ENCODE results near the gene NUP133. TPM values are rescaled to one million over a fixed set of nuclear protein-coding genes. Genes with fewer than 3 reads are reported as not detected.

The NUP133 gene
- total and polyA plus RNA-seq, 10 of the 15 experiments (the other 5 are each of a cell fraction or from before 2014, with no cell fraction given), result 10.9 to 45.4 (median 29.2) TPM

GRCh38 chr1:229550812-229551567 lies 42.8 kb upstream of the NUP133 start:
- ATAC-seq, result no peak
- no peaks in the 10 kb centered on the region for H3K9me3 ChIP-seq (replicated peaks; ENCODE audit: control insufficient read depth, insufficient read depth, low read length)
- H3K4me1 ChIP-seq (ENCODE audit: control insufficient read depth, insufficient read depth, low read length), result no peaks in the 10 kb centered on the region
- no peaks in the 10 kb centered on the region; the same call in 1 of the 2 replicates for H4K20me1 ChIP-seq (ENCODE audit: control insufficient read depth, insufficient read depth)
- H2AFZ ChIP-seq (ENCODE audit: control insufficient read depth, low read depth, low read length), result no peak overlapping the region
- intact Hi-C loops (cut with micrococcal nuclease; ENCODE audit: unreplicated experiment) (loop anchor here (10.0 kb wide), 1 partner anchor 524 kb away; no protein-coding TSS in a partner anchor), in situ Hi-C loops (cut with MboI) (no loop called here)
- POLR2A ChIA-PET, result no interaction called here
- CTCF ChIA-PET, result no interaction called here
- RAD21 ChIA-PET (ENCODE audit: unreplicated experiment), result no interaction called here
- WGBS (ENCODE audit: insufficient coverage, insufficient replicate concordance, low lambda C conversion rate, missing lambda C conversion rate), result 98% methylated on average over 3 of the region's 3 CpGs
- no peak overlapping the region for H3K4me3 ChIP-seq
- BruUV-seq (replicated peaks), result no TSS peak
- SMC1A ChIA-PET (ENCODE audit: uncharacterized antibody, unreplicated experiment), result interaction anchor here (0.6 to 0.9 kb wide), 2 partner anchors 25 to 42 kb away, joined by 3 to 4 read pairs; no protein-coding TSS in a partner anchor
- no peak overlapping the region for H3K9ac ChIP-seq (ENCODE audit: control insufficient read depth, insufficient read depth, low read length)
- no peak overlapping the region for H3K4me2 ChIP-seq (ENCODE audit: control insufficient read depth, insufficient read depth)
- peaks cover 0 to 6% of the 10 kb centered on the region in 2 experiments; a peak in 2 of 4 replicates for H3K36me3 ChIP-seq (ENCODE audit: control insufficient read depth in 2 of 2, insufficient read depth in 2 of 2, low read length in 1 of 2)
- no peak for FAIRE-seq
- no peaks in the 10 kb centered on the region for H3K27me3 ChIP-seq (replicated peaks in 1 of 2; ENCODE audit: control insufficient read depth in 2 of 2, insufficient read depth in 2 of 2, low read length in 1 of 2)
- H3K79me2 ChIP-seq (ENCODE audit: control insufficient read depth, insufficient read depth, low read length), result peaks cover 17% of the 10 kb centered on the region
- DNase-seq (ENCODE audit: low read depth, low spot score), result no peak
- no peak overlapping the region for H3K27ac ChIP-seq (ENCODE audit: control insufficient read depth, insufficient read depth)
- TF ChIP-seq ZNF592 (IDR thresholded peaks at IDR 0.05), result no peak
- no peak for TF ChIP-seq CUX1 (IDR thresholded peaks at IDR 0.05; ENCODE audit: insufficient replicate concordance, low read depth, low read length)
- TF ChIP-seq RELB (IDR thresholded peaks at IDR 0.05; ENCODE audit: low read depth), result no peak
- no peak for TF ChIP-seq SRF (IDR thresholded peaks at IDR 0.05; ENCODE audit: low read depth in 2 of 2, low read length in 2 of 2)
- no peak for TF ChIP-seq SIX5 (IDR thresholded peaks at IDR 0.05; ENCODE audit: low read depth, low read length, severe bottlenecking)
- no peak for TF ChIP-seq POLR2AphosphoS2 (IDR thresholded peaks at IDR 0.05; ENCODE audit: low read depth, low read length)
- no peak for TF ChIP-seq PKNOX1 (IDR thresholded peaks at IDR 0.05)
- TF ChIP-seq BRCA1 (IDR thresholded peaks at IDR 0.05; ENCODE audit: low read depth, low read length), result no peak
